ENCODE measurements around the gene C10orf71. TPM values are rescaled to one million over a fixed set of nuclear protein-coding genes. Genes with fewer than 3 reads are reported as not detected.

The C10orf71 gene
- total and polyA plus RNA-seq, 2 donors (not counting 1 experiment from before 2014, with no cell fraction given), result not detected

DNA sequence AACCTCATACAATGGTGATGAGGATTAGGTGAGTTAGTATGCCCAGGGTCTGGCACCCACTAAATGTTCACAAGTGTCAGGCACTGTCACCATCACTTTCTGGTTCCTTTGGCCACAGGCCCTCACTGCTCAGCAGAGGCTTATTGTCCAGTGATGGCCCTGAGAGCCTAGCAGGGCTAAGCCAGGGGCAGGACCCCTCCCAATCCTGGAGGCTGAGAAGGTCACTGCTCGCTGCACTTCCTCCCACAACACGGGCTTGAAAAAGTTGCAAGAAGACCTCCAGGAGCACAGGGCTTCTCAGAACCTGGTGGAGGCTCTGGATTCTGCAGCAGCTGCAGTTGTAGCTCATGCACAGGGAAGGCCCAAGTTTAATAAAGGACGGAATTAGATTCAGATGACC, 48.9 kb downstream of the C10orf71 start:
- POLR2A ChIA-PET, result no interaction called here
- CTCF ChIA-PET, result no interaction called here
- no peaks in the 10 kb centered on the region for H3K4me1 ChIP-seq (ENCODE audit: control insufficient read depth in 2 of 2, insufficient read depth in 2 of 2, low read length in 2 of 2)
- H2AFZ ChIP-seq (ENCODE audit: insufficient read depth, low read depth, low read length, poor library complexity, severe bottlenecking), result no peak overlapping the region
- Mint-ChIP-seq H3K27me3 (peaks cover 9% of the 10 kb centered on the region), H3K4me1 (no peaks in the 10 kb centered on the region), H3K4me3 (no peak overlapping the region), H3K27ac (no peak overlapping the region), H3K9me3 (ENCODE audit: insufficient read depth) (peaks cover 5% of the 10 kb centered on the region)
- H3K9me3 ChIP-seq (ENCODE audit: control extremely low read depth in 1 of 3, control insufficient read depth in 2 of 3, insufficient read depth in 1 of 3, low read length in 2 of 3), result peaks cover 0 to 19% (median 8%) of the 10 kb centered on the region in 3 donors
- intact Hi-C loops (cut with micrococcal nuclease), result no loop called here
- H3K36me3 ChIP-seq (replicated peaks in 1 of 2; ENCODE audit: control extremely low read depth in 1 of 2, control insufficient read depth in 1 of 2, extremely low read depth in 1 of 2, insufficient read depth in 2 of 2, low read length in 1 of 2), result no peaks in the 10 kb centered on the region
- DNase-seq (no peak), ATAC-seq (ENCODE audit: low read depth) (no peak)
- no peak overlapping the region for H3K27ac ChIP-seq (ENCODE audit: low read length in 2 of 2)
- no peak overlapping the region for H3K4me2 ChIP-seq (replicated peaks; ENCODE audit: low read depth, low read length, poor library complexity, severe bottlenecking)
- peaks cover 0 to 2% (median 0%) of the 10 kb centered on the region in 4 experiments for H3K27me3 ChIP-seq (replicated peaks in 1 of 4; ENCODE audit: control extremely low read depth in 1 of 4, control insufficient read depth in 3 of 4, insufficient read depth in 4 of 4, low read length in 3 of 4)
- no peaks in the 10 kb centered on the region for H3K79me2 ChIP-seq (ENCODE audit: control insufficient read depth, insufficient read depth, low read length)
- no peak overlapping the region for H3K4me3 ChIP-seq (ENCODE audit: control extremely low read depth in 1 of 5, extremely low read depth in 1 of 5, insufficient read depth in 1 of 5, low read depth in 2 of 5, low read length in 4 of 5)
- TF ChIP-seq EZH2 (IDR thresholded peaks at IDR 0.05; ENCODE audit: borderline replicate concordance, insufficient read depth, low read depth, low read length, poor library complexity, severe bottlenecking), result no peak
- TF ChIP-seq, protein P1, sequence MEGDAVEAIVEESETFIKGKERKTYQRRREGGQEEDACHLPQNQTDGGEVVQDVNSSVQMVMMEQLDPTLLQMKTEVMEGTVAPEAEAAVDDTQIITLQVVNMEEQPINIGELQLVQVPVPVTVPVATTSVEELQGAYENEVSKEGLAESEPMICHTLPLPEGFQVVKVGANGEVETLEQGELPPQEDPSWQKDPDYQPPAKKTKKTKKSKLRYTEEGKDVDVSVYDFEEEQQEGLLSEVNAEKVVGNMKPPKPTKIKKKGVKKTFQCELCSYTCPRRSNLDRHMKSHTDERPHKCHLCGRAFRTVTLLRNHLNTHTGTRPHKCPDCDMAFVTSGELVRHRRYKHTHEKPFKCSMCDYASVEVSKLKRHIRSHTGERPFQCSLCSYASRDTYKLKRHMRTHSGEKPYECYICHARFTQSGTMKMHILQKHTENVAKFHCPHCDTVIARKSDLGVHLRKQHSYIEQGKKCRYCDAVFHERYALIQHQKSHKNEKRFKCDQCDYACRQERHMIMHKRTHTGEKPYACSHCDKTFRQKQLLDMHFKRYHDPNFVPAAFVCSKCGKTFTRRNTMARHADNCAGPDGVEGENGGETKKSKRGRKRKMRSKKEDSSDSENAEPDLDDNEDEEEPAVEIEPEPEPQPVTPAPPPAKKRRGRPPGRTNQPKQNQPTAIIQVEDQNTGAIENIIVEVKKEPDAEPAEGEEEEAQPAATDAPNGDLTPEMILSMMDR (IDR thresholded peaks at IDR 0.05), result no peak
- no peak overlapping the region for H3K9ac ChIP-seq (ENCODE audit: low read length)
- 77% methylated on average over 2 of the region's 3 CpGs for WGBS (ENCODE audit: insufficient coverage)
- no peaks in the 10 kb centered on the region for H4K20me1 ChIP-seq (ENCODE audit: control insufficient read depth, insufficient read depth, low read length, poor library complexity, severe bottlenecking)

DNA sequence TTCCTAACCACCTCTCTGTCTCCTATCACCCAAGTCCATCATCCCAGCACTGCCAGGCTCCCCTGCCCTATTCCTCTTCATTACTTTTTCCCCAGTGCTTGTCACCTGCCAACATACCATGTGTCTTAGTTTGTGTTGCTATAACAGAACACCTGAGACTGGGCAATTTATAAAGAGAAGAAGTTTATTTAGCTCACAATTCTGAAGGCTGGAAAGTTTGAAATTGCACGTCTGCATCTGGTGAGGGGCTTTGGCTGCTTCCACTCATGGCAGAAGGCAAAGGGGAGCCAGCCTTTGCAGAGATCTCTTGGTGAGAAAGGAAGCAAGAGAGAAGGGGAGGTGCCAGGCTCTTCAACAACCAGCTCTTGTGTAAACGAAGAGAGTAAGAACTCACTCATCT, 49.6 kb downstream of the C10orf71 start:
- Histone ChIP-seq H2AFZ (ENCODE audit: insufficient read depth, low read depth, low read length, poor library complexity, severe bottlenecking) (no peak overlapping the region), H3K36me3 (replicated peaks in 1 of 2; ENCODE audit: control extremely low read depth in 1 of 2, control insufficient read depth in 1 of 2, extremely low read depth in 1 of 2, insufficient read depth in 2 of 2, low read length in 1 of 2) (no peaks in the 10 kb centered on the region), H3K4me2 (replicated peaks; ENCODE audit: low read depth, low read length, poor library complexity, severe bottlenecking) (no peak overlapping the region), H3K4me1 (ENCODE audit: control insufficient read depth in 2 of 2, insufficient read depth in 2 of 2, low read length in 2 of 2) (no peaks in the 10 kb centered on the region), H3K4me3 (ENCODE audit: control extremely low read depth in 1 of 5, extremely low read depth in 1 of 5, insufficient read depth in 1 of 5, low read depth in 2 of 5, low read length in 4 of 5) (no peak overlapping the region), H4K20me1 (ENCODE audit: control insufficient read depth, insufficient read depth, low read length, poor library complexity, severe bottlenecking) (no peaks in the 10 kb centered on the region), H3K27ac (ENCODE audit: low read length in 2 of 2) (no peak overlapping the region), H3K79me2 (ENCODE audit: control insufficient read depth, insufficient read depth, low read length) (no peaks in the 10 kb centered on the region), H3K9ac (ENCODE audit: low read length) (no peak overlapping the region), H3K9me3 (ENCODE audit: control extremely low read depth in 1 of 3, control insufficient read depth in 2 of 3, insufficient read depth in 1 of 3, low read length in 2 of 3) (peaks cover 0 to 19% (median 8%) of the 10 kb centered on the region in 3 donors), H3K27me3 (replicated peaks in 1 of 4; ENCODE audit: control extremely low read depth in 1 of 4, control insufficient read depth in 3 of 4, insufficient read depth in 4 of 4, low read length in 3 of 4) (no peaks in the 10 kb centered on the region)
- intact Hi-C loops (cut with micrococcal nuclease), result no loop called here
- ATAC-seq (ENCODE audit: low read depth), result no peak
- WGBS (ENCODE audit: insufficient coverage), result 100% methylated on average over 1 of the region's 2 CpGs
- no peak for TF ChIP-seq EZH2 (IDR thresholded peaks at IDR 0.05; ENCODE audit: borderline replicate concordance, insufficient read depth, low read depth, low read length, poor library complexity, severe bottlenecking)
- peaks cover 6% of the 10 kb centered on the region for H3K27me3 Mint-ChIP-seq
- H3K4me3 Mint-ChIP-seq, result no peak overlapping the region
- H3K27ac Mint-ChIP-seq, result no peak overlapping the region
- no peak for DNase-seq
- H3K4me1 Mint-ChIP-seq, result no peaks in the 10 kb centered on the region
- H3K9me3 Mint-ChIP-seq (ENCODE audit: insufficient read depth), result peaks cover 5% of the 10 kb centered on the region
- ChIA-PET CTCF (no interaction called here), POLR2A (no interaction called here)
